ENCODE results near the gene MFSD12.
"Not testable (repeated sequence)": the region's sequence is repeated elsewhere in the genome, so short reads cannot be mapped to it uniquely, and the experiment has no call there.

MFSD12 gene

DNA sequence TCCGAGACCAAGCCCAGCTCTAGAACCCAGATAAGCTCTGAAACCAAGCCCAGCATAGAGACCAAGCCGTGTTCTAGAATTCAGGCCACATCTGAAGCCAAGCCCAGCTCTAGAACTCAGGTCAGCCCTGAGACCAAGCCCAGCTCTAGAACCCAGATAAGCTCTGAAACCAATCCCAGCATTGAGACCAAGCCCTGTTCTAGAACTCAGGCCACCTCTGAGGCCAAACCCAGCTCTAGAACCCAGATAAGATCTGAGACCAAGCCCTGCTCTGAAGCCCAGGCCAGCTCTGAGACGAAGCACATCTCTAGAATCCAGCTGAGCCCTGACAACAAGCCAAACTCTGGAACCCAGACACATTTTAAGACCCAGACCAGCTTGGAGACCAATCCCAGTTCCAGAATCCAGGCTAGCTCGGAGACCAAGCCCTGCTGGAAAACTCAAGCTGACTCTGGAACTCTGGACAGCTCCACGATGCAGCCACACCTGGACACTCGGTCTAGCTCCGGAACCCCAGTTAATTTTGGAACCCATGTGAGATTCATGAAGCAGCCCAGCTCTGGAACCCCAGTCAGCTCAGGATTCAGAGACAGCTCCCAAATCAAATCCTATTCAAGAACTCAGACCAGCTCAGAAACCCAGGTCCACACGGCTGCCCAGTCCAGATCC lies 33.7 kb upstream of the MFSD12 start:
- Mint-ChIP-seq H3K27me3 (no peaks in the 10 kb centered on the region), H3K27ac (no peak overlapping the region), H3K4me1 (ENCODE audit: low read depth) (no peaks in the 10 kb centered on the region), H3K4me3 (no peak overlapping the region), H3K36me3 (ENCODE audit: low read depth) (no peaks in the 10 kb centered on the region), H3K9me3 (no peaks in the 10 kb centered on the region)

DNA sequence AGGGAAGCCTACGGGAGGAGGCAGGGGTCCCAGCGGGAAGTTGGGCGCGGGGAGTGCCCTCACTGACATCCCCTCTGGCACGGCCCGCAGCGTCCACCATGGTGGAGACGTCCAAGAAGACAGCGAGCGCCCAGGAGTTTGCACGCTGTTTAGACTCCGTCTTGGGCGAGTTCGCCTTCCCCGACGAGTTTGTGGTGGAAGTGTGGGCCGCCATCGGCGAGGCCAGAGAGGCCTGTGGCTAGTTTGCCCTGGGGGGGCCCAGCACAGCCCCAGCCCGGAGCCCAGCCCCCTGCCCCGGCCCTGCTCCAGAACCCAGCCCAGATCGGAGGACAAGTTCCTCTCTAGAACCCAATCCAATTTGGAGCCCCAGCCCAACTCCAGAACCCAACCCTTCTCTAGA lies 32.6 kb upstream of the MFSD12 start:
- H3K27ac Mint-ChIP-seq, result no peak overlapping the region
- no peaks in the 10 kb centered on the region for H3K36me3 Mint-ChIP-seq (ENCODE audit: low read depth)
- H3K27me3 Mint-ChIP-seq, result no peaks in the 10 kb centered on the region
- H3K4me3 Mint-ChIP-seq, result no peak overlapping the region
- H3K9me3 Mint-ChIP-seq, result no peaks in the 10 kb centered on the region
- no peaks in the 10 kb centered on the region for H3K4me1 Mint-ChIP-seq (ENCODE audit: low read depth)

DNA sequence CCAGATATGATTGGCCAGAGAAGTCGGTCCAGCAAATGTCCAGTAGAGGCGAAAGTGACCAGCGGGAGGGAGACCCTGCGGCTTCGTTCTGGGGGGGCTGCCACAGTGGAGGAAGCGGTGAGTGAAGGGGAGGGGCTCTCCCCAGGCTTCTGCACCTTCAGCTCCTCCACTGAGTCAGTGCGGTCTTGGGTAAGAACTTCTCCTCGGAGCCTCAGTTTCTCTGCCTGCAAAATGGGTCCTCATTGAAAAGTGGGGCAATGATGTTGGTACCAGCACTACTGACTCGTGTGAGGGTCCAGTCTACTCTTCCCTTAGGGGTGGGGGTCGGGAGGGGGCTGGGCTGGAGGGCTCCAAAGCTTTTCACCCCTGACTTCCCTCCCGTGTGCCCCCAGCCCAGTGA lies 32.1 kb upstream of the MFSD12 start:
- Mint-ChIP-seq H3K9me3 (no peaks in the 10 kb centered on the region), H3K4me1 (ENCODE audit: low read depth) (no peaks in the 10 kb centered on the region), H3K4me3 (no peak overlapping the region), H3K27me3 (no peaks in the 10 kb centered on the region), H3K36me3 (ENCODE audit: low read depth) (no peaks in the 10 kb centered on the region), H3K27ac (no peak overlapping the region)

DNA sequence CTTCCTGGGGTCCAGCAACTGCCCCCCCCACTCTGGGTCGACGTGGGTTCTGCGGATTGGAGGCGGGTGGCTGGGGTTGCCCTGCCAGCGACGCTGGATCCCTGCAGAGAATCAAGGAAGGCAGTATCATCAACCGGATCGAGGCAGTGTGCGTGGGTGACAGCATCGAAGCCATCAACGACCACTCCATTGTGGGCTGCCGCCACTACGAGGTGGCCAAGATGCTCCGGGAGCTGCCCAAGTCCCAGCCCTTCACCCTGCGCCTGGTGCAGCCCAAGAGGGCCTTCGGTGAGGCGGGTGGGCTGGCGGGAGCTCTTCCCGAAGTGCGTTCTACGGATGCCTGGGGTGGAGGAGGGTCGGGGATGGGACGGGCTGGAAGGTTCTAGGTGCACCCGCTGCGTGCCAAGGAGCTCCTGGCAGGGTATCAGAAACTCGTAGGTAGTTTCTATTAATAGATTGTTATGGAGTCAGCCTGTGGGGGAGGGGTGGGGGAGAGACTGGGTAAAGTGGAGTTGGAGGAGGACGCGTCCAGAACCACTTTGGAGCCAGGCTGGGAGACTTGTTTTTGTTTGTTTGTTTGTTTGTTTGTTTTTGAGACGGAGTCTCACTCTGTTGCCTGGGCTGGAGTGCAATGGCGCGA lies 29.4 kb upstream of the MFSD12 start:
- Mint-ChIP-seq H3K4me1 (ENCODE audit: low read depth) (no peaks in the 10 kb centered on the region), H3K27me3 (no peaks in the 10 kb centered on the region), H3K27ac (no peak overlapping the region), H3K36me3 (ENCODE audit: low read depth) (no peaks in the 10 kb centered on the region), H3K9me3 (no peaks in the 10 kb centered on the region), H3K4me3 (no peak overlapping the region)

DNA sequence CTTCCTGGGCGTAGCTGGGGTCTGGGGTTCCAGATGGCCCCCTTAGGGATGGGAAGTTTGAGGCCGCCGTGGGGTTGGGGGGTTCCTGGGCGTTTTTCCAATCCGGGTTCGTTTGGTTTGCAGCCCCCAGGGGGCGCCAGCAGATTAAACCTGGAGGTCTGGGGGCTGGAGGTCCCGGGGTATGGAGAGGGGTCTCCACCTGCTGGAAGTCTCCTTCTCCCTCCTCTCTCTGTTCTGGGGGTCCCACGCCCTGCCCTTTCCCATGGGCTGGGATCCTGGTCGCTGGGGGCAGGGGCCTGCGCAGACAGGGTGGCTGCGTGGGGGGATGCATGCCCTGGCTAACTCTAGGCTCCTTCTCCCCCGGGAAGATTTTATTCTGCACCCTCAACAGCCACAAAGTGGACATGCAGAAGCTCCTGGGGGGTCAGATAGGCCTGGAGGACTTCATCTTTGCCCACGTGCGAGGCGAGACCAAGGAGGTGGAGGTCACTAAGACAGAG lies 28.8 kb upstream of the MFSD12 start:
- no peak overlapping the region for H3K27ac Mint-ChIP-seq
- H3K27me3 Mint-ChIP-seq, result no peaks in the 10 kb centered on the region
- H3K9me3 Mint-ChIP-seq, result no peaks in the 10 kb centered on the region
- no peaks in the 10 kb centered on the region for H3K4me1 Mint-ChIP-seq (ENCODE audit: low read depth)
- no peak overlapping the region for H3K4me3 Mint-ChIP-seq
- H3K36me3 Mint-ChIP-seq (ENCODE audit: low read depth), result no peaks in the 10 kb centered on the region

DNA sequence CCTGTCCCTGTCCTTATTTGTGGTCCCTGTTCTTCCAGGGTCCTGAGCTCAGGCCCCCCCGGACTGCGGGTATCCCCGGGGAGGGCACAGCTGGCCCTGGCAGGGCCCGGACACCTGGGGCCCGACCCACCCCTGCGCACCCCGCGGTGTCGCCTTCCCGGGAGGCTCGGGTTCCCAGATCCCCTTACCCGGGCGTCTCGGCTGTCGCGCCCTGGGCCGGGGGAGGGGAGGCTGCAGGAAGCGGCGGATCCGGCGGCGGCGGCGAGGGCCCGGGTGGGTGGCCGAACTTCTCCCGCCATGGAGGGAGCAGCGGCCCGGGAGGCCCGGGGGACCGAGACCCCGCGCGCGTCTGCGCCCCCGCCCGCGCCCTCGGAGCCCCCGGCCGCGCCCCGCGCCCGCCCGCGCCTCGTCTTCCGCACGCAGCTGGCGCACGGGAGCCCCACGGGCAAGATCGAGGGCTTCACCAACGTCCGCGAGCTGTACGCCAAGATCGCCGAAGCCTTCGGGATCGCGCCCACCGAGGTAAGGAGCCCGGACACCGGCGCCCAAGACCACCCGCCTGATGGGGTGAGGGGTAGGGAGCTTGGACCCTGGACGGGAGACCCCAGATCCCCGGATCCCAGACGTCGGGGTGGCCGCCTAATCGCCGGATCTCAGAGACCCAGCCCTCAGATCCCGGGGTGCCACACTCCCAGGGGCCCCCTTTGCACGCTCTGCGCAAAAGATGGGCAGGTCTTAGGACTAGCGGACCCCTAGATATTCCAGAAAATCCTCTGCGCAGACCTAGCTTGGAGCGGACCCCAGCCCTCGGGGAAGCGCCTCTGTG lies 28.1 kb upstream of the MFSD12 start, which contains the start of gene GIPC3:
GIPC3 (plus strand) TSS at position 178 of the 826 bp plus-strand sequence; CDS start at position 298, 120 bp downstream.
- Mint-ChIP-seq H3K27me3 (no peaks in the 10 kb centered on the region), H3K9me3 (no peaks in the 10 kb centered on the region), H3K36me3 (ENCODE audit: low read depth) (no peaks in the 10 kb centered on the region), H3K27ac (no peak within 1 kb of the TSS), H3K4me1 (ENCODE audit: low read depth) (no peaks in the 10 kb centered on the region), H3K4me3 (no peak within 1 kb of the TSS)

DNA sequence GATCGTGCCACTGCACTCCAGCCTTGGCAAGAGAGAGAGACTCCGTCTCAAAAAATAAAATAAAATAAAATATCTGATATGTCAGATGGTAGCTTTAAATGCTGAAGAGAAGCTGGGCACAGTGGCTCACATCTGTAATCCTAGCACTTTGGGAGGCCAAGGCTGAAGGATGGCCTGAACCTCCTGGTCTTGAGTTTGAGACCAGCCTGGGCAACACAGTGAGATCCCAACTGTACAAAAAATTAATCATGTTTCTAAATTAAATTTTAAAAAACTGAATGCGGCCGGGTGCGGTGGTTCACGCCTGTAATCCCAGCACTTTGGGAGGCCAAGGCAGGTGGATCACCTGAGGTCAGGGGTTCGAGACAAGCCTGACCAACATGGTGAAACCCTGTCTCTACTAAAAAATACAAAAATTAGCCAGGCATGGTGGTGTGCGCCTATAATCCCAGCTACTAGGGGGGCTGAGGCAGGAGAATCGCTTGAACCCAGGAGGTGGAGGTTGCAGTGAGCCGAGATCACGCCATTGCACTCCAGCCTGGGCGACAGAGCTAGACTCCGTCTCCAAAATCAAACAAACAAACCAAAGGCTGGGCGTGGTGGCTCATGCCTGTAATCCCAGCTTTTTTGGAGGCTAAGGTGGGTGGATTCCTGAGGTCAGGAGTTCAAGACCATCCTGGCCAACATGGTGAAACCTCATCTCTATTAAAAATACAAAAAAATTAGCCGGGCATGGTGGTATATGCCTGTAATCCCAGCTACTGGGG lies 26.8 kb upstream of the MFSD12 start:
- not testable (repeated sequence) for H3K9me3 Mint-ChIP-seq; H3K36me3 Mint-ChIP-seq (ENCODE audit: low read depth); H3K27ac Mint-ChIP-seq; H3K4me3 Mint-ChIP-seq; H3K4me1 Mint-ChIP-seq (ENCODE audit: low read depth); H3K27me3 Mint-ChIP-seq

DNA sequence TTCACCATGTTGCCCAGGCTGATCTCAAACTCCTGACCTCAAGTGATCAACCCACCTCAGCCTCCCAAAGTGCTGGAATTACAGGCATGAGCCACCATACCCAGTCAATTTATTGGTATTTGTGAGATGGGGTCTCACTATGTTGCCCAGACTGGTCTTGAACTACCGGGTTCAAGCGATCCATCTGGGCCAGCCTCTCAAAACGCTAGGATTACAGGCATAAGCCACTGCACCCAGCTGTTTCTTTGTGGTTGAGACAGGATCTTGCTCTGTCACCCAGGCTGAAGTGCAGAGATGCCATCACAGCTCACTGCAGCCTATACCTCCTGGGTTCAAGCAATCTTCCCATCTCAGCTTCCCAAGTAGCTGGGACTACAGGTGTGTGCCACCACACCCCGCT lies 24.4 kb upstream of the MFSD12 start:
- H3K9me3 Mint-ChIP-seq; H3K27me3 Mint-ChIP-seq; H3K36me3 Mint-ChIP-seq (ENCODE audit: low read depth); H3K27ac Mint-ChIP-seq; H3K4me3 Mint-ChIP-seq; H3K4me1 Mint-ChIP-seq (ENCODE audit: low read depth): not testable (repeated sequence)

DNA sequence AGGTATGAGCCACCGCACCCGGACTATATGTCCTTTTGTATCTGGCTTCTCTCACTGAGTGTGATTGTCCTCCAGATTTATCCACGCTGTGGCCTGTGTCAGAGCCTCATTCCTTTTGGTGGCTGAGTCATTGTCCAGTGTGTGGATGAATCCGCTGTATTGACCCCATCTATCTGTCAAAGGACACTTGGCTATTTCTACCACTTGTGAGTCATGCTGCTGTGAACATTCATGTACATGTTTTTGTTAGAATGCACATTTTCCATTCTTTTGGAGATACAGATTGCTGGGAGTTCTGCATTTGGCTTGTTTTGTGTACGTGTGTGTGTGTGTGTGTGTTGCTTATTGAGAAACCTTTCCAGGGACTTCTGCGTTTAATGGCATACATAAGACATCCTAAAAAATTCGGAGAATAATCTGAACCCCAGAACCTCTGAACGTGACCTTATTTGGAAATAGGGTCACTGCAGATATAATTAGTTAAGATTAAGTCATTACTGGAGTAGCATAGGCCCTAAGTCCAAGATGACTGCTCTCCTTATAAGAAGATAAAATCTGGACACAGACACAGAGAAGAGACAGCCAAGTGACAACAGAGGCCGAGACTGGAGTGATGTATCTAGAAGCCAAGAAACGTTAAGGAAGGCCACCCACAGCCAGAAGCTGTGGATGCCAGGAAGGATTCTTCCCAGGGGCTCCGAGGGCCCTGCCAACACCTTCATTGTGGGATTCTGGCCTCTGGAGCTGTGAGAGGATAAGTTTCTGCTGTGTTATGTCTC lies 23.0 kb upstream of the MFSD12 start:
- no peak overlapping the region for H3K4me3 Mint-ChIP-seq
- H3K27me3 Mint-ChIP-seq, result no peaks in the 10 kb centered on the region
- peaks cover 3% of the 10 kb centered on the region for H3K36me3 Mint-ChIP-seq (ENCODE audit: low read depth)
- no peak overlapping the region for H3K27ac Mint-ChIP-seq
- H3K4me1 Mint-ChIP-seq (ENCODE audit: low read depth), result no peaks in the 10 kb centered on the region
- H3K9me3 Mint-ChIP-seq, result no peaks in the 10 kb centered on the region

DNA sequence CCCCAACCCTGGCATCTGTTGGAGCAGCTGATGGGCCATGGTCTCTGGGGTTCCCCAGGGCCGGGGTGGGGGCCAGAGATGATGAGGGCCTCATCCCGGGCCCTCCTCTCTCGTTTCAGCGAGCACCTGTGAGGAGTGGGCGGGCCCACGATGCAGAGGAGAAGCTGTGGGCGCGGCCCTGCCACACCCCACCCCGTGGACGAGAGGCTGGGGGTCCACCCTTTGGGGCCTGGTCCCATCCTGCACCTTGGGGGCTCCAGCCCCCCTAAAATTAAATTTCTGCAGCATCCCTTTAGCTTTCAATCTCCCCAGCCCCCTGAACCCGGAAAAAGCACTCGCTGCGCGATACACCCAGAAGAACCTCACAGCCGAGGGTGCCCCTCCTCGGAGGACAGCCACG lies 21.0 kb upstream of the MFSD12 start:
- H3K9me3 Mint-ChIP-seq, result no peaks in the 10 kb centered on the region
- no peak overlapping the region for H3K27ac Mint-ChIP-seq
- H3K4me1 Mint-ChIP-seq (ENCODE audit: low read depth), result peaks cover 7% of the 10 kb centered on the region
- no peak overlapping the region for H3K4me3 Mint-ChIP-seq
- H3K36me3 Mint-ChIP-seq (ENCODE audit: low read depth), result peaks cover 8% of the 10 kb centered on the region
- H3K27me3 Mint-ChIP-seq, result no peaks in the 10 kb centered on the region

DNA sequence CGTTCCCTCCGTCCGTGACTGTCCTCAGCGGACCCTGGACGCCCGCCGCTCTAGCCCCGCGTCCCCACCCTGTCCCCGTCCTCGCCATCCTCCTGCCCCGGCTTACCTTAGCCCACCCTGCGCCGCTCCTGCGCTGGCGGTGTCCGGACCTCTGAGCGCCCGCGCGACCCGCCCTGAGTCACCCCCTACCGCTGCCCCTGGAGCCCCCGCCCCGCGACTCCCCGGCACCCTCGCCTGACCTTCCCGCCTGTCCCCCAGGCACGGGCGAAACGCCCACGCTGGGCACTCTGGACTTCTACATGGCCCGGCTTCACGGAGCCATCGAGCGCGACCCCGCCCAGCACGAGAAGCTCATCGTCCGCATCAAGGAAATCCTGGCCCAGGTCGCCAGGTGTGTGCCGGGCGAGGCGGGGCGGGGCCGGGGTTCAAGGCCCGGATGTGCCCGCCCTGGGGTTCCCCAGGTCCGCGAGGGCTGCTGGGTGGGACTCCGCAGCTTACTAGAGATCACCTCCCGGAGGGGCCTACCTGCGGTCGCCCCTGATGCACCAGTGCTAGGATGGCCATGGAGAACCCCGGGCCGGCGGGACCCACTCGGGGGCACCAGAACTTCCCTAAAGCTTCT lies 20.4 kb upstream of the MFSD12 start:
- Mint-ChIP-seq H3K4me3 (no peak overlapping the region), H3K4me1 (ENCODE audit: low read depth) (peaks cover 7% of the 10 kb centered on the region), H3K27ac (no peak overlapping the region), H3K9me3 (no peaks in the 10 kb centered on the region), H3K27me3 (no peaks in the 10 kb centered on the region), H3K36me3 (ENCODE audit: low read depth) (peaks cover 8% of the 10 kb centered on the region)

DNA sequence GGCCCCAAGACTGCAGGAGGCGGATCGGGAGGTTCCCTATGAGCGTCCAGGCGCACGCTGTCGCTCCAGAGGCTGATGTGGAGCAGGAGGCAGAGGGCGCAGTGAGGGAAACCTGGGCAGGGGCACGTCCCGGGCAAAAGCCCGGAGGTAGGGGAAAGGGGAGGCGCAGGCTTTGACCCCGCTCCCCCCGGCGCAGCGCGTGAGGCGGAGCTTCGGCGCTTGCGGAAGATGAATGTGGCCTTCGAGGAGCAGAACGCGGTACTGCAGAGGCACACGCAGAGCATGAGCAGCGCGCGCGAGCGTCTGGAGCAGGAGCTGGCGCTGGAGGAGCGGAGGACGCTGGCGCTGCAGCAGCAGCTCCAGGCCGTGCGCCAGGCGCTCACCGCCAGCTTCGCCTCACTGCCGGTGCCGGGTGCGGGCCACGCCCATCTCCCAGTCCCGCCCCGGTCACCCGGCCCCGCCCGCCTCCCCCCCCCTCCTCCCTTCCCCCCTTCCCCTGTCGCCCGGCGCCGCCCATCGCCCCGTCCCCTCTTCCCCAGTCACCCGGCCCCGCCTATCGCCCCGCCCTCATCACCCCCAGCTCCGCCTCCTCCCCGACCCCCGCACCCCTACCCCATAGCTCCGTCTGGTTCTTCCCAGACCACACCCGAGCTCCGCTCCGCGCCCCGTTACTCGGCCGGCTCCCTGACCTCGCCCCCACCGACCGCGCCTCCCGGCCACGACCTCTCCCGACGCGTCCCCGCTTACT lies 19.5 kb upstream of the MFSD12 start:
- no peak overlapping the region for H3K4me3 Mint-ChIP-seq
- H3K4me1 Mint-ChIP-seq (ENCODE audit: low read depth), result peaks cover 13% of the 10 kb centered on the region
- peaks cover 8% of the 10 kb centered on the region for H3K36me3 Mint-ChIP-seq (ENCODE audit: low read depth)
- H3K27me3 Mint-ChIP-seq, result no peaks in the 10 kb centered on the region
- H3K27ac Mint-ChIP-seq, result no peak overlapping the region
- no peaks in the 10 kb centered on the region for H3K9me3 Mint-ChIP-seq

DNA sequence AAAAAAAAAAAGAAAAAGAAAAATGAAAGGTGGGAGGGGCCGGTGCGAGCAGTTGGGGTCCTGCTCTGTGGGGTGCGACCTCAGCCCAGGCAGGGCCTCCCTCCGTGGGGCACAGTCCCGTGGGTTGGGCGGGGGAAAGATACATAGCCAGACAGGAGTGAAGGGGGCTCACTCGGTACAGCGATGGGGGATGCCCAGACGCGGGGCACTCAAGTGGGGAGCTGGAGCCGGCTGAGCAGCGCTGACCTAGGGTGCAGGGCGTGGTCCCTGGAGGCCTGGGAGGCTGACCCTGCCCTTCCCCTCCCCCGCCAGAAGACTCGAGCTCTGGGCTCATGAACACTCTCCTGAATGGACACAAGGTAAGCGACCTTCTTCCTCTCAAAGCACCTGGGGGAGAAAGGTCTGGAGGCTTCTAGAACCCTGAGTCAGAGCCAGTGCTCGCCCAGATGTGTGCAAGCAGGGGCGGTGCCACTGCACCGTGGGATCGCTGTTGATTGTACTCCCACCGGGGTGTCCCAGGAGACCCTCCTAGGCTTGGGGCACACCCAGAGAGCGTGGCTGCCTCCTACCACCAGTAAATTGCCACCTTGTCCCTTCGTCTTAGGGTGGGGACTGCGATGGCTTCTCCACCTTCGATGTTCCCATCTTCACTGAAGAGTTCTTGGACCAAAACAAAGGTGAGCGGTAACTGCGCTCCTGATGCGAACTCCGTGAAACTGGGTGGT lies 18.7 kb upstream of the MFSD12 start:
- no peaks in the 10 kb centered on the region for H3K9me3 Mint-ChIP-seq
- H3K4me1 Mint-ChIP-seq (ENCODE audit: low read depth), result peaks cover 17% of the 10 kb centered on the region
- H3K27me3 Mint-ChIP-seq, result no peaks in the 10 kb centered on the region
- no peak overlapping the region for H3K27ac Mint-ChIP-seq
- peaks cover 8% of the 10 kb centered on the region for H3K36me3 Mint-ChIP-seq (ENCODE audit: low read depth)
- no peak overlapping the region for H3K4me3 Mint-ChIP-seq

Measured in stimulated activated naive CD8-positive, alpha-beta T cell treated with anti-CD3 and anti-CD28 coated beads, Interleukin-15, Interleukin-2, amounts not matched to agents 100 ng/mL and 50 ng/mL, for 24 hours (primary cell).